Esophagus (tissue), 2 donors: ENCODE measurements around the gene POLR2C. TPM values are rescaled to one million over a fixed set of nuclear protein-coding genes. Genes with fewer than 3 reads are reported as not detected.

Source experiments
- H3K27ac ChIP-seq, 2 donors: one replicate each; pipeline ENCODE4 v1.5.1; 2013; ENCODE audit warnings: low read depth in 2 of 2, mild to moderate bottlenecking in 2 of 2, inconsistent platforms in 1 of 2, low read length in 1 of 2, moderate library complexity in 1 of 2
- H3K27me3 ChIP-seq, 2 donors: one replicate each; pipeline ENCODE4 v1.6.1; 2013; ENCODE audit warnings: low read length in 2 of 2, control low read depth in 1 of 2, mild to moderate bottlenecking in 1 of 2; ENCODE audit not compliant: insufficient read depth in 2 of 2, control insufficient read depth in 1 of 2
- H3K36me3 ChIP-seq, 2 donors: one replicate each; pipeline ENCODE4 v1.6.1; 2013; ENCODE audit warnings: low read length in 1 of 2; ENCODE audit not compliant: control insufficient read depth in 2 of 2, insufficient read depth in 2 of 2
- H3K4me1 ChIP-seq, 2 donors: one replicate each; pipeline ENCODE4 v1.6.1; 2013; ENCODE audit warnings: low read length in 1 of 2; ENCODE audit not compliant: control insufficient read depth in 2 of 2, insufficient read depth in 2 of 2
- H3K4me3 ChIP-seq, 2 donors: one replicate each; pipeline ENCODE4 v1.5.1; 2013; ENCODE audit warnings: low read length in 2 of 2, mild to moderate bottlenecking in 2 of 2, low read depth in 1 of 2, moderate library complexity in 1 of 2
- H3K9me3 ChIP-seq, 2 donors: one replicate each; pipeline ENCODE4 v1.6.1; 2013; ENCODE audit warnings: mild to moderate bottlenecking in 2 of 2, low read depth in 1 of 2, low read length in 1 of 2, moderate library complexity in 1 of 2; ENCODE audit not compliant: control insufficient read depth in 2 of 2, insufficient read depth in 1 of 2
- WGBS, 2 donors: extraction: QIAGEN DNeasy Blood & Tissue Kit; methylation state at CpG; one replicate each; pipeline ENCODE4 v1.1.7; 2013; 5-methylcytosine and 5-hydroxymethylcytosine counted together
- polyA plus RNA-seq, 2 donors: library from polyadenylated mRNA; stranded (reverse); fragments of 200-250 nt; gene quantifications; one replicate each; pipeline ENCODE4 v1.2.3, GENCODE V29; 2013
- donor health status: healthy with polysubstance abuse.
- donor health status: Bipolar disorder and iron deficiency.

POLR2C gene
- 10 to 100 TPM; 18.5 to 34.0 TPM for polyA plus RNA-seq

GRCh38 chr16:57462209-57462977, at the start of gene POLR2C:
TSS of gene POLR2C (plus strand) at chr16:57462679. CDS start at chr16:57462725, 46 bp downstream.
- H3K9me3 ChIP-seq: no peaks in the 10 kb centered on the region
- peaks cover 18 to 30% of the 10 kb centered on the region in 2 donors for H3K36me3 ChIP-seq
- H3K4me1 ChIP-seq: peaks cover 2% of the 10 kb centered on the region in 2 donors
- no peaks in the 10 kb centered on the region for H3K27me3 ChIP-seq
- H3K27ac ChIP-seq: peak within 1 kb of the TSS; percentile 44 to 77
- WGBS, 2 donors: 1% methylated on average over 37 to 47 of the region's 47 CpGs
- peak within 1 kb of the TSS; percentile 83 to 96 for H3K4me3 ChIP-seq

GRCh38 chr16:57413301-57413730, 49.2 kb upstream of the POLR2C start:
- 84 to 91% methylated on average over 5 of the region's 5 CpGs for WGBS, 2 donors
- Histone ChIP-seq H3K27me3 (no peaks in the 10 kb centered on the region), H3K36me3 (no peaks in the 10 kb centered on the region), H3K27ac (no peak overlapping the region), H3K4me3 (no peak overlapping the region), H3K4me1 (peaks cover 0 to 16% of the 10 kb centered on the region in 2 donors), H3K9me3 (no peaks in the 10 kb centered on the region)

- Histone ChIP-seq H3K36me3 (no peaks in the 10 kb centered on the region), H3K4me3 (no peak overlapping the region), H3K27ac (no peak overlapping the region), H3K9me3 (no peaks in the 10 kb centered on the region), H3K4me1 (peaks cover 0 to 16% of the 10 kb centered on the region in 2 donors), H3K27me3 (no peaks in the 10 kb centered on the region)
- WGBS, 2 donors: 56 to 74% methylated on average over 7 of the region's 7 CpGs
These were observed 48.7 kb upstream of the POLR2C start for GRCh38 chr16:57413733-57414132.

GRCh38 chr16:57416084-57416483, 46.4 kb upstream of the POLR2C start:
- peaks cover 0 to 7% of the 10 kb centered on the region in 2 donors for H3K4me1 ChIP-seq
- no peaks in the 10 kb centered on the region for H3K27me3 ChIP-seq
- WGBS, 2 donors: 85 to 89% methylated on average over 16 of the region's 16 CpGs
- H3K27ac ChIP-seq: no peak overlapping the region
- H3K4me3 ChIP-seq: no peak overlapping the region
- no peaks in the 10 kb centered on the region for H3K36me3 ChIP-seq
- no peaks in the 10 kb centered on the region for H3K9me3 ChIP-seq

- Histone ChIP-seq H3K27me3 (no peaks in the 10 kb centered on the region), H3K9me3 (no peaks in the 10 kb centered on the region), H3K4me1 (peaks cover 0 to 7% of the 10 kb centered on the region in 2 donors), H3K27ac (no peak overlapping the region), H3K4me3 (no peak overlapping the region), H3K36me3 (no peaks in the 10 kb centered on the region)
- 69 to 78% methylated on average over 6 of the region's 6 CpGs for WGBS, 2 donors
These were observed 43.0 kb upstream of the POLR2C start for GRCh38 chr16:57419506-57419905.

DNA sequence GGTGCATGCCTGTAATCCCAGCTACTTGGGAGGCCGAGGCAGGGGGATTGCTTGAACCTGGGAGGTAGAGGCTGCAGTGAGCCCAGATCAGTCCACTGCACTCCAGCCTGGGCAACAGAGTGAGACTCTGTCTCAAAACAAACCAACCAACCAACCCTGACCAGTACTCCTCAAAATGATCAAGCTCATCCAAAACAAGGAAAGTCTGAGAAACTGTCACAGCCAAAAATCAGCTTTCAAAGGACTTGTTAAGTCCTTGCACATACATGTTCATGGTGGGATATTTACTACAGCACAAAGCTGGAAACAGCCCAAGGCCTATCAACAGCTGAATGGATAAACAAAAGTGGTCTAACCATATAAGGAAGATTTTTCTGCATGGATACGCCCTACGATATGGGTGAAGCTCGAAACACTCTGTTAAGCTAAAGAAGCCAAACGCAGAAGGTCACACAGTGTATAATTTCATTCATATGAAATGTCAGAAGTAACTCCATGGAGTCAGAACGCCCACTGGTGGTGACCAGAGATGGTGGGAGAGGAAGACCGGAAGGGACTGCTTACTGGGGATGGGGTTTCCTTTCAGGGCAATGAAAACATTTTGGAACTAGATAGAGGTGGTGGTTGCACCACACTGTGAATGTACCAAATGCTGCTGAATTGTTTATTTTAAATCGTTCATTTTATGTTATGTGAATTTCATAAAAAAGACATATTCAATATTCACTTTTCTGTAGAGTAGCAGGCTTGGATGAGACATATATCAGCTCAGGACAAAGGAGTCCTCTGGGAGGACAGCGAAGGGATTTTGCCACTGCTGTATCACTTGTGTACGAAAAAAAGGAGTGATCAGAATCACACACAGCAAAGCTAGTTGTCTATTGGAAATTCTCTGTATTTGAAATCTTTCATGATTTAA, 40.2 kb upstream of the POLR2C start:
- Histone ChIP-seq H3K4me1 (no peaks in the 10 kb centered on the region), H3K27ac (peak overlapping the region in 1 of 2 donors; percentile 30)

DNA sequence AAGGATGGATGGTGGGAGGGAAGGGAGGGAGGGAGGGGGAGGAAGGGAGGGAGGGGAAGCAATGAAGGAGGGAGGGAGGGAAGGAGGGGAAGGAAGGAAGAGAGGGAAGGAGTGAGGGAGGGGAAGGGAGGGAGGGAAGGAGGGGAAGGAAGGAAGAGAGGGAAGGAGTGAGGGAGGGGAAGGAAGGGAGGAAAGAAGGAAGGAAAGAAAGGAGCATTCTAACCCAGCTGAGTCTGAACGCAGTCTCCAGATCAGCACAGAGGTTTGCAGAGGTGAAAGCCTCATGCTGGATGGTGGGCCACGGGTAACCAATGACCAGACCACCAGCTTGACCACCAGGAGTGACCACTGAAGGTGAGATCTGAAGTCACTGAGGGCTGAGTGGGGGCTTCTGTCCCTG, 39.3 kb upstream of the POLR2C start:
- Histone ChIP-seq H3K27me3 (no peaks in the 10 kb centered on the region), H3K36me3 (no peaks in the 10 kb centered on the region), H3K9me3 (no peaks in the 10 kb centered on the region), H3K4me1 (no peaks in the 10 kb centered on the region), H3K27ac (no peak overlapping the region), H3K4me3 (no peak overlapping the region)
- 81 to 84% methylated on average over 2 of the region's 2 CpGs for WGBS, 2 donors

More for the DNA sequence above, 40.2 kb upstream of the POLR2C start:
- Histone ChIP-seq H3K36me3 (no peaks in the 10 kb centered on the region), H3K4me3 (no peak overlapping the region), H3K9me3 (no peaks in the 10 kb centered on the region), H3K27me3 (no peaks in the 10 kb centered on the region)
- WGBS, 2 donors: 36 to 44% methylated on average over 10 of the region's 10 CpGs

GRCh38 chr16:57424583-57424982, 37.9 kb upstream of the POLR2C start:
- Histone ChIP-seq H3K27ac (no peak overlapping the region), H3K4me3 (no peak overlapping the region), H3K36me3 (peaks cover 4 to 9% of the 10 kb centered on the region in 2 donors), H3K9me3 (no peaks in the 10 kb centered on the region), H3K27me3 (no peaks in the 10 kb centered on the region), H3K4me1 (no peaks in the 10 kb centered on the region)
- 67 to 88% methylated on average over 3 of the region's 3 CpGs for WGBS, 2 donors

DNA sequence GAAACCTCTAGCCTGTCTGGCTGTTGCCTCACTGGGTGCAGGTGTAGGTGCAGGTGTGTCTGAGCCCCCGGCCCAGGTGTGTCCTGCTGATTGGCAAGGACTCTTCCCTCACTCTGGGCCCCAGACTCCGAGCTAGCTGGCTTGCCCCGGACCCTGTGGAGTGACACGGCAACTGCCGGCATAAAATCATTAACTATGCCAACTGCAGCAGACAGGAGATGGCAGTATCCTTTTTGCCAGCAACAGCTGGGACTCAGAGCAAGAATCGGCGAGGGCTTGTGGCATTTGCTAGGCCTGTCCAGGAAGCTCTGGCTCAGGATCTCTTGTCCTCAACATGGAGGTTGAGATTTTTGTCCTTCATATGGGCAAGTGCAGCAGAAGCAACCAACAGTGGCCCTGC, 36.1 kb upstream of the POLR2C start:
- H3K4me3 ChIP-seq: no peak overlapping the region
- 86 to 90% methylated on average over 7 of the region's 7 CpGs for WGBS, 2 donors
- H3K27me3 ChIP-seq: no peaks in the 10 kb centered on the region
- no peaks in the 10 kb centered on the region for H3K9me3 ChIP-seq
- H3K4me1 ChIP-seq: no peaks in the 10 kb centered on the region
- peaks cover 15 to 17% of the 10 kb centered on the region in 2 donors for H3K36me3 ChIP-seq
- H3K27ac ChIP-seq: no peak overlapping the region
